HK-2 (cell line): ENCODE results near the gene CLECL1.
A peak's percentile ranks its signal among the peaks of the same experiment; 100 is the strongest.
"Not testable (repeated sequence)": the region's sequence is repeated elsewhere in the genome, so short reads cannot be mapped to it uniquely, and the experiment has no call there.

Experiments used
- DNase-seq: peaks from one replicate; pipeline ENCODE4 v3.0.0-alpha.2; 2018; ENCODE audit not compliant: unreplicated experiment

The CLECL1 gene

DNA sequence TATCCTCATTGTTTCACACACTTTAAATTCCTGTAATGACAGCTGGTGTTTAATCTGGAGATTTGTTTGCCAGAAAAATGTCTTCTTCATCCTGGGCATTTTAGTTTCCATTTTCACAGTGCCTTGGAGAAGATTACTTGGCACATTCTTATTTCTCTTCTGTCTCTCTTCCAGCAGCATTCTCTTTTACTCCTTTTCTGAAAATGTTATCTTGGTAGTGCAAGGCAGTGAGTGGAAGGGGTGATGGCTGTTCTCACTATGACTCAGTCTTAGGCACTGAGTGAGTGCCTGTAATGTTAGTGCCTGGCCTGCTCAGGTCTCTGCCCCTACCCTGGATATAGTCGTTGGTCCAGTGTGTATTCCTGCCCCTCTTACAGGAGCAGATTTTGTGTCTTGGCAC, 13.1 kb downstream of the CLECL1 start:
- DNase-seq: no peak

DNA sequence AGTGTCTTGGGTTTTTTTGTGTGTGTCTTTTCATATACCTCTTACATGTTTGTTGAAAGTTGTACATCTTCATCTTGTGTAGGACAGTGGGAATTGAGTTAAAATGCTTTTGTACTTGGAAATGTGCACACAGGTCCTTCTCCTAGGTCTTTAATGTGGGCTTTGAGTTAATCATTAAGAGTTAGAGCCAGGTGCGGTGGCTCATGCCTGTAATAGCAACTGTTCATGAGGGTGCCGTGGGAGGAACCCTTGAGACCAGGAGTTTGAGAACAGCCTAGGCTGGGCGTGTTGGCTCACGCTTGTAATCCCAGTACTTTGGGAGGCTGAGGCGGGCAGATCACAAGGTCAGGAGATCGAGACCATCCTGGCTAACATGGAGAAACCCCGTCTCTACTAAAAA, 13.9 kb downstream of the CLECL1 start:
- no peak for DNase-seq

DNA sequence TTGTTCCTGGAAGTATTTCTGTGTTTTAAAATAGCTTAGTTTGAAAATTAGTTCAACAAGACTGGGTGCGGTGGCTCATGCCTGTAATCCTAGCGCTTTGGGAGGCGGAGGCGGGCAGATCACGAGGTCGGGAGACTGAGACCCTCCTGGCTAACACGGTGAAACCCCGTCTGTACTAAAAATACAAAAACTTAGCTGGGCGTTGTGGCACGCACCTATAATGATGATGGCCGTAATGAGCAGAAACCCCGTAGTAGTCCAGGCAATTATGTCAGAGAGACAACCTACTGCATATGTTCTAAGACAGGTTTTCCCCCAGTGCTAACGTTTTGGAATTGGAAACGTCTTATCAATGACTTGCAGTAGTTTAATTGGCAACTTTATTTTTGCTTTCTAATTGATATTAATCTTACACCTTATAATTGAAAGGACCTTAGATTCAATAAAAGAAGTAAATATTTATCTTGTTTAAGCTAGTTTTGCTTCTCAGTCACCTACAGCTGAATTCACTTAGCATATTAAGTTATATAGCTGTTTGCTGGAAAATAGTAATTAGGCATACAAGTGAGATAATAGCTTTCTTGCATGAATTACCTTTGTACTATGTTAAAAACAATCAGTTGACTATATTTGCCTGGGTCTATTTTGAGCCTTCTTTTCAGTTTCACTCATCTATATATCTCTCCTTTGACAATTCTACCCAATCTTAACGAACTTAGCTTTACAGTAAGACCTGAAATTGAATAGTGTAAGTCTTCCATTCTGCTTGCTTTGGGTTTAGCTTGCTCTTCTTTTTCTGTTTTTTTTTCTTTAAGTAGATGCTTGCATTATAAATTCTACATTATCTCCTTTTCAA, 15.6 kb downstream of the CLECL1 start:
- no peak for DNase-seq

DNA sequence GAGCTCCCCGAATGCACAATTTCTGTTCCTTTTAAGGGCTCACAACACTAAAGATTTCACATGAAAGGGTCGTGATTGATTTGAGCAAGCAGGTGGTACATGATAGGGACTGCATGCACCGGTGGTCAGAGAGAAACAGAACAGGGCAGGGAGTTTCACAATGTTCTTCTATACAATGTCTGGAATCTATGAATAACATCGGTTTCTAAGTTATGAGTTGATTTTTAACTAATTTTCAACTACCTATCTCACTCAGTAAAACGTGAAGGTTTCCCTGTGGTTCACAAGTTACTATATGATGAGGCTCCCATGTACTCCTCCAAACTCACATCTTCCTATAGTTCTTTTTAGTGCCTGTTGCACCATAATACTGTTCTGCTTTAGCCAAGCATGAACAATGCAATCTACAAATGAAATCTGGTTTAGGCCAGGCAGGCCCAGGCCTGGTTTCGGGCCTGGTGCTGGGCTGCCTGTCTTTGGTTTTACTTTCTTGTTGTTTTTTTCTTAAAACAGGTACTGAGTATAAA, 19.8 kb downstream of the CLECL1 start:
- not testable (repeated sequence) for DNase-seq

DNA sequence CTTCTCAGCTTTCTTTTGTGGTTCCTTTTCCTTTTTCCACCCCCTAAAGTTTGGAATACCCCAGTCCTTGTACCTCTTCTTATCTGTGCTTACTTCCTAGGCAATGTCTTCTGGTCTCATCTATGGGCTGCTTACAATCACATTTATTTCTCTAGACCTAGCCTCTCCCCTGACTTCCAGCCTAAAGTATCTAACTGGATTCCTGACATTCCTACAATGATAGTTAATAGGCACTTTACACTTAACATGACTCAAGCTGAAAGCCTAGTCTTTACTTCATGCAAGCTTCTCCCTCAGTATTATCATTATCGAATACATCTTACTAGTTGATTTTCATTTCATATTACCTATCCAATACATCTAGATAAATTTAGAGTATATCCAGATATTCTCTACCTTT, 21.2 kb downstream of the CLECL1 start:
- DNase-seq: no peak

DNA sequence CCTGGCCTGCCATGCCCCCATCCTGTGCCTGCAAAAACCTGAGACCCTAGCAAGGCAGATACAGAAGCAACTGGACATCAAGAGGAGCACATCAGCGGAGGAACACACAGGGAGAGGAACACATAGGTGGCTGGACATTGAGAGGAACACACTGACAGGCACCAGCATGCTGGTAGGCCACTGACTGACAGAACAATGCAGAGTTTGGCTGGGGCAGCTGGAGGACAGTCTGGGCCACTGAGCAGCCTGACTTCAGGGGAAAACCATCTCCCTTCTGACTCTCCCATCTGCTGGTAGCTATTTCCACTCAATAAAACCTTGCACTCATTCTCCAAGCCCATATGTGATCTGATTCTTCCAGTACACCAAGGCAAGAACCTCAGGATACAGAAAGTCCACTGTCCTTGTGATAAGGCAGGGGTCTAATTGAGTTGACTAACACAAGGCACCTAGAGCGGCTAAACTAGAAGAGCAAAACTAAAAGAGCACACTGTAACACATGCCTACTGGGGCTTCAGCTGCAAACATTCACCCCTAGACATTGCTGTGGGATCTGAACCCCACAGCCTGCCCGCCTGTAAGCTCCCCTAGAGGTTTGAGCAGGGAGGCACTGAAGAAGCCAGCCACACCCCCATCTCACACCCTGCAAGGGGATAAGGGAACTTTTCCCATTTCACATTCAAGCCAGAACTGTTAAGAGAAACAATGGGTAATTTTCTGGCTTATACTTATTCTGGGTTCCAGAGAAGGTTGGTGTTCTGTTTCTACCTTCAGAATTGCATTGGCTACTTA, 22.1 kb downstream of the CLECL1 start:
- no peak for DNase-seq

DNA sequence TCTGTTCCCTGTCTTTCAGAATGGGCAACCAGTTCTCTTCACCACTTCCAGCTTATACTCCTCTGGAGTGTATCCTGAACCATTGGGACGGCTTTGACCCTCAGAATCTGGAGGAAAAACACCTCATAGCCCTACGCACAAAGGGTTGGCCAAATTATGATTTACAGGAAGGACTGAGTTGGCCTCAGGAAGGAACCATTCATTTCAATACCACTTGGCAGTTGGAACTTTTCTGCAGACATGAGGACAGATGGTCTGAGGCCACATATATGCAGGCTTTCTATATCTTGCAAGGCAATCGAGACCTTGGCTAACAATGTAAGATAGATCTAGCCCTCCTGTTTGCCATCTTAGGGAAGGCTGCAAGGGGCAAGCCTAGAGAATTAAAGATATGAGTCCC, 24.0 kb downstream of the CLECL1 start:
- DNase-seq: no peak

DNA sequence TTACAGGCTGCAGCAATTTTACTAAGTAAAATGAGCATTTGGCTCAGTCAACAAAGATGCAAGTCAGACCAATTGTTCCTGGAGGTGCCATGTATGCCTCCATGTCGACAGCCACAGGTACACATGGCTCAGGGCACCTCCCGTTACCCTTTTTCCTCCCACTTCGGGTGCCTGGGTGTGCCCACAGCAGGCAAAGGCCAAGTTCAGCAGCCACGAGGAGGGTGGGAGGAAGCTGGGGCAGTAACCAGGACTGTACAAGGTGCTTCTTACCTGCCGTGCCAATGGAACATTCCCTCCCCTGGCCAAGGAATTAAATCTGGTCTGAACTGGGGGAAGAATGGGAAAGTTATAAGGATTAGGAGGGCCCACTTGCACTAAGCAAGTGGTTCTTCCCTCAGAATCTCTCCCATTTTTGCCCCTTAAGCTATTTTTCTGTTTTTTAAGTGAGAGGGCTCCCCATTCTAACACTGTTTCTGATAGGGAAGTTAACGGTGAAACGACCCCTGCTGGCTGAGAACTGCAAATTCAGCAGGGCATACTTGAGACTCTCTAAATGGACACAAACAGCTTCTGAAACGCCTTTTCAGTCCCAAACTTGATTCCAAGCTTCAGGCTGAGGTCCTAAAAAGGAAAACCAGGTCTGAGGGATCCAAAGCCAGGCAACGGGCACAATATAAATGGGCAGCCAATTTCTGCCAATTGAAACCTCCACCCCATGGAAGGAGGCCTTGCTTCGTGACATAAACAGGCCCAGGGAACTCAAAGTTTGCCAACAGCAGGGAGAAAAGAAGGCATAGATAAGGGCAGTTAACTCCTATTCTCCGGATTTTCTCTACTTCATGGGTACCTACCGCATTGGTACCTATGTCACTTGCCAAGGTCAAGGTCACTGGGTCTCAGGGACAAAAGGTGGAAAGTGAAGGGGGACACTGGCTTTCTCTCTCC, 24.8 kb downstream of the CLECL1 start:
- DNase-seq: peak; percentile 29

DNA sequence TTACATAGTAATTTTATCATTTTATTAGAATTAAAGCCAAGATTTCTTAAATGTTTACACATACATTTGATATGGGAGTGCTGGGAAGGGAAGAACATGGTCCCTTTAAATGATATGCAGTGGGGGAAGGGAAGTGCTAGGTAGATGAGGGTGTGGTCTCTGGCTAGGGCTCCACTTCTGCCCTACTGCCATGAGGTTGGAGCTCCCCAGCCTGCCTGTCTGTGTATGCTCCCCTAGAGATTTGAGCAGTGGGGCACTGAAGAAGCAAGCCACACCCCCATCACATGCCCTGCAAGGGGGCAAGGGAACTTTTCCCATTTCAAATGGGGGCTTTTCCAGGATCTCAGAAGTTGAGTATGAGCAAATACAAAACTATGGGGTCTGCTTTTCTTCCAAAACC, 25.5 kb downstream of the CLECL1 start:
- DNase-seq: no peak

DNA sequence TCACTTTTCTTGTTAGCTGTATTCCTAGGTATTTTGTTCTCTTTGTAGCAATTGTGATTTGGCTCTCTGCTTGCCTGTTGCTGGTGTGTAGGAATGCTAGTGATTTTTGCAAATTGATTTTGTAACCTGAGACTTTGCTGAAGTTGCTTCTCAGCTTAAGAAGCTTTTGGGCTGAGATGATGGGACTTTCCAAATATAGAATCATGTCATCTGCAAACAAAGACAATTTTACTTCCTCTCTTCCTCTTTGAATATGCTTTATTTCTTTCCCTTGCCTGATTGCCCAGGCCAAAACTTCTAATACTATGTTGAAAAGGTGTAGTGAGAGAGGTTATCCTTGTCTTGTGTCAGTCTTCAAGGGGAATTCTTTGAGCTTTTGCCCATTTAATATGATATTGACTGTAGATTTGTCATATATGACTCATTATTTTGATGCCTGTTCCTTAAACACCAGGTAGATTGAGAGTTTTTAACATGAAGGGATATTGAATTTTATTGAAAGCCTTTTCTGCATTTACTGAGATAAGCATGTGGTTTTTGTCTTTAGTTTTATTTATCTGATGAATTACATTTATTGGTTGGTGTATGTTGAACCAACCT, 26.7 kb downstream of the CLECL1 start:
- DNase-seq: no peak

DNA sequence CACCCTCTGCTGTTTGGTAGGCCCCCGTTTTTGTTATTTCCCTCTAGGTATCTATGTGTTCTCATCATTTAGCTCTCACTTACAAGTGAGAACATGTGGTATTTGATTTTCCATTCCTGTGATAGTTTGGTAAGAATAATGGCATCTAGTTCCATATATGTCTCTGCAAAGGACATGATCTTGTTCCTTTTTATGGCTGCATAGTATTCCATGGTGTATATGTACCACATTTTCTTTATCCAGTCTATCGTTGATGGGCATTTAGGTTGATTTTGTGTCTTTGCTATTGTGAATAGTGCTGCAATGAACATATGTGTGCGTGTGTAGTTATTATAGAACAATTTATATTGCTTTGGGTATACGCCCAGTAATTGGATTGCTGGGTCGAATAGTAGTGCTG, 28.3 kb downstream of the CLECL1 start:
- not testable (repeated sequence) for DNase-seq

DNA sequence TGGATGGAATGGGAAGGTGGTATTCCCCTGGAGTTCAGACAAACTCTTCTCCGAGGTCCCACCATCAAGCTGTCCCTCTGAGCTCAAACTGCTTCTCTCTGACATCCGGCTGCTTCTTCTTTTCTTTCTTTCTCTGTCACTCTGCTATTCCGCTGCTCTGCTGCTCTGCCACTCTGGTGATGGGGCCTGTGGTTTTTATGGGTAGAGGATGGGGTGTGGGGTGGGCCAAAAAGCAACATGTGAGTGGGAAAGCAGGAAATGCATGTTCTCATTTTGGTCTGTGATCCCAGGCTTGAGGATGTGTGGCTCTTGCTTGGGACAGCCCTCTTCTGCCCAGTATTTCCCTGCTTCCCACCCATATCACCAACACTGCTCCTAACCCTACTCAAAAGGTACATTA, 30.6 kb downstream of the CLECL1 start:
- DNase-seq: no peak

DNA sequence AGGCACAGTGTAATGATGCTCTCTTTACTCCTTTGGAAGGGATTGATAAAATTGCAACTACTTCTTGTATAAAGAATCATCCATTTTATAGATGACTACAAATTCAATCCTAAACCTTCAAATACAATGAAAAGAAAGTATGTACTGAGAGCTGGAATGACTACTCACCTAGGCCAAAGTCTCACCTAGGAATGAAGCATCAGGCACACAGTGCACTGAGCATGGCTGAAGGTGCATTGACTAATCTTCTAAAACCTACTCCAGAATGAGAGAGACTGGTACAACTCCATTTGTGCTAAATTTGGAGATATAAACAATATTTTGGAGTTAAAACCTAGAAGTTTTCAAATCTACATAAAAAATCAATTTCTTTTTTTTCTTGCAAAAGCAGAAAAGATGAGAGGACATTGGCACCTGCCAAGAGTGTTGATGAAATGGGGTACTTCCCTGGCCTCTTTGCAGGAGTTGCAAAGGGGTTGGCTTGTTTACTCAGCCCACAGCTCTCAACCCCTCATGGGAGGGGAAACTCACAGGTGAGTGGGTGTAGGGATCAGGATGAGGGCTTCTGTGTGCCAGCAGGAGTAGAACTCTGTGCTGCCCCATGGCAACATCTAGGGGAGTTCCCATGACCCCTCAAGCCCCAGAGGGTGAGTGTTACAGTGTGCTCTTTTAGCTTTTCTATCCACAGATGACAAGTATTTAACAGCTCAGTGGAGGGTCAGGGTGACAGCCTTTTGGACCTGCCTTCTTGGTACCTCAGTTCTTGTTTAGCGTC, 31.3 kb downstream of the CLECL1 start:
- no peak for DNase-seq

DNA sequence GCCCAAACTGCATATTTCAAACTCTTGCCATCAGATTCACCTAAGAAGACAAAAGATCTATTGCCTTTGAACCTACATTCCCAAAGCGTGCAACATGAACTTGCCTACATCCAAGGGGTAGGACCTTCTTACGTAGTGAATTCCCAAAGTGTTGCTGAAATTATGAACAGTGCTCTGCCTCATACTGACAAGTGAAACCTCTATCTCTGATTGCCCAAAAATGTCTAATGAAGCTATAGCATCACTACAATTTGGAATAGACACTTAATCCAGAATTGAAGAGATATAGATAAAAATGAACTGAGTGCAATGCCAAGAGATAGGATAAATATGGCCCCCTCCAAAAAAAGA, 32.3 kb downstream of the CLECL1 start:
- DNase-seq: no peak

DNA sequence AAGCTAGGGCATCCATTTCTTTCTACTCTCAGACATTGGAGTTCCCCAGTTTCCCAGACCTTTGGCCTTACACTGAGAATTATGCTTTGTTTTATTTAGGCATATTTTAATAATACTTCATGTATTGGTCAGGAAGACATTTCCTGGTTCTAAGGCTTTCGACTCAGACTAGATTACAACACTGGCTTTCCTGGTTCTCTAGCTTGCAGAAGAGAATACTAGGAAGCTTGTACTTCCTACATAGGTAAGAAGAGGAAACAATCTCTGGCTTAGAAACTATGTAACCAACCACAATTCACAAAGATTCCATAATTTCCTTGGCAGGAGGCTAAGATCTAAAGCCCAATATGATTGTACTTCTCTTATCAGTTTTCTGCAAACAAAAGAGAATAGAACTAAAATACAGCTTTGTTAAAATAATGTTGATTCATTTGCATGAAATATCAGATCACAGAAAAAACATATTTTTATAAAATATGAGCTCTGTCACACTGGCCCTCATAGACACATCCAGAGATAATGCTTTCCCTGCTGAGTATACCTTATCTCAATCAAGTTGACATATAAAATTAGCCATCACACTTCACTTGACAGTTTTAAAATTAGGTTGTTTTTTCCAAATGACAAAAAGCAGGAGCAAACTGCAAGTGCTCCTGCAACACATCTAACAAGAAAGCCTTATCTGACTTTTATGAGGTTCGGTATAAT, 32.8 kb downstream of the CLECL1 start:
- no peak for DNase-seq

DNA sequence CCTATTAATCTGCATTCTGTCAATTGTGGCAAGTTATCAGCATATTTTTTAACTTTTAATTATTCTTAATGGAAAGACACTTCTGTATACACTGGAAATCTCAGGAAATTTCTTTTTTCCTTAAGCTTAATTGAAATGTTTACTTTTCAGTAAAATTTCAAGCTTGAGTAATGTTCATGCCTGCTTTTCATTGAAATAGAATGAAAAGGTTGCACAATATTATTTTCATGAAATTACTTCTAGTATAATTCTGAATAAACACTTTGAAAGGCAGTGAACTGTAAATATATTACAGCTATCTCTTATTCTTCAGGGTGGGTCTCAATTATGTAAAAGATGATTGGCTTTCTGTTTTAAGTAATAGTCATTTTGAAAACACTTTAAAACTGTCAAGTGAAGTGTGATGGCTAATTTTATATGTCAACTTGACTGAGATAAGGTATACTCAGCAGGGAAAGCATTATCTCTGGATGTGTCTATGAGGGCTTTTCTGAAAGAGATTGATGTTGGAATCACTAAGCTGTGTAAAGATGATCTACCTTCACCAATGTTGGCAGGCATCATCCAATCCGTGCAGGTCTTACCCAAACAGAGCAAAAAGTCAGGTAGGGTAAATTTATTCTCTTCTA, 33.5 kb downstream of the CLECL1 start:
- DNase-seq: no peak

DNA sequence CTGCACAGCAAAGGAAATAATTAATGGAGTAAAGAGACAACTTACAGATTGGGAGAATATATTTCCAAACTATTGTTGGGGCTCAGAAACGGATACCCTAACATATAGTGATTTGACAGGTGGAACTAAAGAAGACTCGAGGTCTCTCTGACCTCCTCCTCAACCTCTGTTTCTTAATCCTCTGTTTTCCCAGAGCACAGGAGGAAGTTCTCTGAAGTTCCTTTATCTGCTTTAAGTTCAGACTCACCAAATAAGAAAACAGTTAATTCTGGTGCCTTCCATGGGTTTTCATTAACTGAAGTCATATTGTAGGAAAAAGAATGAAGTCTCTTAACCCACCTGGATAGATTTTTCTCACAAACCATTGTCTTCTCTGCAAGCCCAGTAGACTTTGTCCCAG, 34.2 kb downstream of the CLECL1 start:
- DNase-seq: no peak

DNA sequence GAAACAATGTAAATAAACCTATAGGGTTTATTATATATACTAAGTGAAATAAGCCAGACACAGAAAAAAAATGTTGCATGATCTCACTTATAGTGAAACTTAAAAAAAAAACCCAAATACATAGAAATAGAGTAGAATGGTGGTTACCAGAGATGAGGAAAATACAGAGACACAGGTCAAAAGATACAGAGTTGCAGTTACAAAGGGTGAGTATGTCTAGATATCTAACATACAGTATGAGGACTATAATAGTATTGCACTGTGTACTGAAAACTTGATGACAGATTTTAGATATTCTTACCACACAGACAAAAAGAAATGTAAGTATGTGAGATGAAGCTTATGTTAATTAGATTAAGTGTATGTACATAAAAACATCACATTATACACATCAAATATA, 35.3 kb downstream of the CLECL1 start:
- DNase-seq: no peak

DNA sequence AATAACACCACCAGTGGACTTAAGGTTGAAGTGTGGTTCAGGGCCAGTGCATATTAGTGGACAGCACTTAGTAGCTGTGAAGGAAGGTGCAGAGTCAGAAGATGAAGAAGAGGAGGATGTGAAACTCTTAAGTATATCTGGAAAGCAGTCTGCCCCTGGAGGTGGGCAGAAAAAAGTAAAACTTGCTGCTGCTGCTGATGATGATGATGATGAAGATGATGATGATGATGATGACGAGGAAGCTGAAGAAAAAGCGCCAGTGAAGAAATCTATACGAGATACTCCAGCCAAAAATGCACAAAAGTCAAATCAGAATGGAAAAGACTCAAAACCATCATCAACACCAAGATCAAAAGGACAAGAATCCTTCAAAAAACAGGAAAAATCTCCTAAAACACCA, 37.2 kb downstream of the CLECL1 start:
- not testable (repeated sequence) for DNase-seq

DNA sequence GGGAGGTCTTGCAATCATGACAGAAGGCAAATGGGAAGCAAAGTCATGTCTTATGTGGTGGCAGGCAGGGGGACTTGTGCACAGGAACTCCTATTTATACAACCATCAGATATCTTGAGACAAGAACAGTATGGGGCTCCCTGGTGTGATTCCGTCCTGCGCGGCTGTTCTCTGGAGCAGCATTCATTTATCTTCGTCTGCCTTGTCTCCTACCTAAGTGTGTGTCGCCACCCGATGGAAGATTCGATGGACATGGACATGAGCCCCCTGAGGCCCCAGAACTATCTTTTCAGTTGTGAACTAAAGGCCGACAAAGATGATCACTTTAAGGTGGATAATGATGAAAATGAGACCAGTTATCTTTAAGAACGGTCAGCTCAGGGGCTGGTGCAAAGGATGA, 37.7 kb downstream of the CLECL1 start:
- not testable (repeated sequence) for DNase-seq
